GM12865 (cell line): ENCODE data around the gene ZNF768.

ENCODE experiments used
- DNase-seq: peaks from one replicate; pipeline ENCODE4 v3.0.0; 2010; ENCODE audit warnings: low read depth
- H3K4me3 ChIP-seq: 2 replicates; pipeline ENCODE4 v1.5.1; 2011; ENCODE audit warnings: mild to moderate bottlenecking, low read depth, low read length, control low read depth
- TF ChIP-seq, protein P1 (sequence below): IDR thresholded peaks from 2 replicates; pipeline ENCODE4 v1.5.1; 2011; ENCODE audit warnings: low read length, control low read depth, low read depth, inconsistent platforms; ENCODE audit not compliant: insufficient read depth; ENCODE audit errors: missing control alignments

Gene ZNF768

DNA sequence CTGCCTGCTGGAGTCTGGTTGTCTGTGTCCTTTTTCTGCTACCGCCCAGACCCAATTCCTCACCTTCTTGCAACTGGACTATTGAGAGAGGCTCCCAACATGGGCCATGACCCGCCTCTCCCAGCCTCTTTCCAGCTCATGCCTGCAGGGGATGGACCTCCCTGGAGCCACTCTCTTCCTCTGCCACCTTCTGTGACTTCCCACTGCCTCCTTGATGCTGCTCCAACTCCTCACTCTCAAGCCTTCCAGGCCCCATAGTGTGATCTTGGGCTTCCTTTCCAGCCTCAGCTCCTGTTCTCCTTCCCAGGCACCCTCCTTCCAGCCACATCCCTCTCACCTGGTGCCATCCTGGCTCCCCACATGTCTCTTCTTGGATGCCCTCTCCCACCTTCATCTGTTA, 11.1 kb downstream of the ZNF768 start:
- no peak overlapping the region for H3K4me3 ChIP-seq
- no peak for DNase-seq
- TF ChIP-seq, protein P1, sequence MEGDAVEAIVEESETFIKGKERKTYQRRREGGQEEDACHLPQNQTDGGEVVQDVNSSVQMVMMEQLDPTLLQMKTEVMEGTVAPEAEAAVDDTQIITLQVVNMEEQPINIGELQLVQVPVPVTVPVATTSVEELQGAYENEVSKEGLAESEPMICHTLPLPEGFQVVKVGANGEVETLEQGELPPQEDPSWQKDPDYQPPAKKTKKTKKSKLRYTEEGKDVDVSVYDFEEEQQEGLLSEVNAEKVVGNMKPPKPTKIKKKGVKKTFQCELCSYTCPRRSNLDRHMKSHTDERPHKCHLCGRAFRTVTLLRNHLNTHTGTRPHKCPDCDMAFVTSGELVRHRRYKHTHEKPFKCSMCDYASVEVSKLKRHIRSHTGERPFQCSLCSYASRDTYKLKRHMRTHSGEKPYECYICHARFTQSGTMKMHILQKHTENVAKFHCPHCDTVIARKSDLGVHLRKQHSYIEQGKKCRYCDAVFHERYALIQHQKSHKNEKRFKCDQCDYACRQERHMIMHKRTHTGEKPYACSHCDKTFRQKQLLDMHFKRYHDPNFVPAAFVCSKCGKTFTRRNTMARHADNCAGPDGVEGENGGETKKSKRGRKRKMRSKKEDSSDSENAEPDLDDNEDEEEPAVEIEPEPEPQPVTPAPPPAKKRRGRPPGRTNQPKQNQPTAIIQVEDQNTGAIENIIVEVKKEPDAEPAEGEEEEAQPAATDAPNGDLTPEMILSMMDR = no peak

DNA sequence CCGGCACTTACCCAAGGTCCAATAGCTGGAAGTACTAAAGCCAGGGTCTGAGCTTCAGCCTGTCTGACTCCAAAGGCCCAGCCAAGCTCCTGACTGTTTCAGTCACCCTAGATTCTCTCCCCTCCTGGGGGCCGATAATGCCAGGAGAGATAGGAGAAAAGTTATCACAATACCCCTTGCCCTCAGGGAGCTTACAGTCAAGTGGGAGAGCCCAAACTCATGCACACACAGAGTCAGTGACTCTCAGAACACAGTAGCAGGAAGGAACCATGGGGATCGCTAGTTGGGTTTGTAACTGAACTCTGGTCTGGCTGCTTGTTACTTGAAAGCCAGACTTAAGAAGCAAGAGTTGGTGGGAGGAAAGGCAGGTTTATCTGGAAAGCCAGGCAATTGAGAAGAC, 14.9 kb downstream of the ZNF768 start:
- TF ChIP-seq, protein P1 = no peak
- no peak overlapping the region for H3K4me3 ChIP-seq
- no peak for DNase-seq

DNA sequence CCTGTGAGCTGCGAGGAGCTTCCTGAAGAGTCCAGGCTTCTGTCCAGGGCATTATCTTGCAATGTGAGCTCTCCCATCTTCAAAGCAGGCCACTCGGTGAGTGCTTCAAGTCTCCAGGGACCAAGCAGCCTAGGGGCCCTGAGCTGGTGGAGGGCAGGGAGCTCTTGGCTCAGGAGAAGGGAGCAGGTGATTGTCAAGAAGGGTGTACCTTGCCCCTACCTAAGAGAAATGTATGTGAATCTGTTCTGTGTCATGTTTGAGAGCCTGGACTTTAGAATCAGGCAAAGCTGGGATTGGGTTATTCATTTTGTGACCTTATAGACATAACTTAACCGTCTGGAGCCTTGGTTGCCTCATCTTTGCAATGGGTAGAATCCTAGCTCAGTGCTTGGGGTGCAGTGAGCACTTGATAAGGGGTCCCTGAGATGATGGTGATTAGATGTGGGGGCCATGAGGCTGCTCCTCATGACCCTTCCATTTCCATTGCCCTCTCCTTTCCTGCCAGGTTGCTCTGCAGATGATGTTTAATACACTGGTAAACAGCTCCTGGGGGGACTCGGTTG, 15.9 kb downstream of the ZNF768 start:
- H3K4me3 ChIP-seq = no peak overlapping the region
- TF ChIP-seq, protein P1 = no peak
- DNase-seq = no peak

DNA sequence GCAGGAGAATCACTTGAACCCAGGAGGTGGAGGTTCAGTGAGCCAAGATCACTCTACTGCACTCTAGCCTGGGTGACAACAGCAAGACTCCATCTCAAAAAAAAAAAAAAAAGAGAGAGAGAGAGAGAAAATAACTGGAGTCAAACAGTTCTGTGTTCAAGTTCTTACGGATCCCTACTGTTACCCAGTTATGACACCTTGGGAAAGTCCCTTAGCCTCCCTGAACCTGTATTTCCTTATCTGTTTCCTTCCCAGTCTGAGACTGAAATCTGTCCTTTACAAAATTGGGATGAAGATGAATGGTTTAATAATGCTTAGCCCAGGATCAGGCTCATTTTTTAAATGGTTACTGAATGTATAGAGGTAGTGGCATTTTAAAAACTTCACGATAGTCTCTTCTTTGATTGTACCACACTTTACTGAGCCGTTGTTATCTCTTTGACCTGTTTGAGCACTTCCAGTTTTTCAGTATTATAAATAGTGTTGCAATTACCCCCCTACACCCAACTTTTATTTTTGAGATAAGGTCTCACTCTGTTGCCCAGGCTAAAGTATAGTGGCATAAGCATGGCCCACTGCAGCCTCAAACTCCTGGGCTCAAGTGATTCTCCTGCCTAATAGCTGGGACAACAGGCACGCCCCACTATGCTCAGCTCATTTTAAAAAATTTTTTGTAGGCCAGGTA, 17.1 kb downstream of the ZNF768 start:
- no peak overlapping the region for H3K4me3 ChIP-seq
- no peak for DNase-seq
- TF ChIP-seq, protein P1 = no peak

DNA sequence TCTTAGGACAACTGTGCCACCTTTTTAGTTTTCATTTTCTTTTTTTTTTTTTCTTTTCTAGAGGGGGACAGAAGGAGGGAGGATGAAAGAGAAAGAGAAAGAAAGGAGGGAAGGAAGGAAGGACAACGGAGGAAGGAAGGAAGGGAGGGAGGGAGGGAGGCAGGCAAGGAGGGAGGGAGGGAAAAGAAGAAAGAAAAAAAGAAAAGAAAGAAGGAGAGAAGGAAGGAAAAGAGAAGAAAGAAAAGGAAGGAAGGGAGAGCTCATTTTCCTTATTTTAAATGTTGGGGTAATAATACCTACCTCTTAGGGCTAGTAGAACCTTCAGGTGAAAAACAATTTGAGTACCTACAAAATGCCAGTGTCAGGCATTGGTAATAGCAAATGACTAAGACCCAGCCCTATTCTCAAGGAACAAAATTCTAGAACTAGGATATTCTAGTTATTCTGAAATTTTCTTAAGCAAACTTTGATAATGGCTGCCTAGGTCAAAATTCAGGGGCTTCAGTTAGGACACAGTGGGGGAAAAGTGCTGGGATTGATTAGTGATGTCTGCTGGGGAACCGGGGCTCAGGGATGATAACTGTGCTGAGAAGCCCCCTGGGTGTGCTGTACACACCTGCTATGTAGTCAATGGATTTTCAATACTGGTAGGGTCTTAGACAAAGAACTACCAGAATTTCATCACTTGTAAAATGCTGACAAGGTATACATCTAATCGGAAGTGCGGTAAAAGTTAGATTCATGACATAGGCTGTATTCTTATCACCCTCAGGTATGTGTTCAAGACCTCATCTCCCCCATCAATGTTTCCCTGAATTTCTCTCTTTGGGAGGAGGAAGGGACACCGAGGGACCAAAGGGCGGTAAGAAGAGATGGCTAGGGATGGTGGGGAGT, 22.7 kb downstream of the ZNF768 start:
- TF ChIP-seq, protein P1 = no peak
- no peak for DNase-seq
- no peak overlapping the region for H3K4me3 ChIP-seq

DNA sequence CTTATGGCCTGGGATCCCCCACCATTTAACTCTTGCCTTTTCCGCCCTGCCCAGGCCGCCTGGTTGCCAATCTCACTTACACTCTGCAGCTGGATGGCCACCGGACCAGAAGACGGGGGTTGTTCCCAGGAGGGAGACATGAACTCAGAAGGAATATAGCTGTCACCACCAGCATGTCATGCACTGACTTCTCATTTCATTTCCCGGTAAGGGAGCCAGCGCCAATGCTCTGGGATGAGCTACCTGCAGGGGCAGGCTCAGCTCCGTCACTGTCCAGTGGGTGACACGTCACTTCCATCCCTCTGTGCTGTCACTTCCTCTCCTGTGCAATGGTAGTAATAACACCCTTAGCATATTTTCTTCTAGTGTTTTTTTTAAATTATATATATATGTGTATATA, 27.1 kb downstream of the ZNF768 start:
- H3K4me3 ChIP-seq = no peak overlapping the region
- no peak for DNase-seq
- TF ChIP-seq, protein P1 = no peak
